ENCODE data around the gene HES2.
"Not testable (repeated sequence)": the region's sequence is repeated elsewhere in the genome, so short reads cannot be mapped to it uniquely, and the experiment has no call there.

The HES2 gene

GRCh38 chr1:6385488-6386191 is 34.1 kb downstream of the HES2 start:
- DNase-seq (ENCODE audit: low spot score) = peak; percentile 95

GRCh38 chr1:6384962-6385361 is 34.8 kb downstream of the HES2 start:
- DNase-seq (ENCODE audit: low spot score) = peak; percentile 30

GRCh38 chr1:6384135-6384534 is 35.6 kb downstream of the HES2 start:
- no peak for DNase-seq (ENCODE audit: low spot score)

GRCh38 chr1:6380037-6380436 is 39.7 kb downstream of the HES2 start:
- no peak for DNase-seq (ENCODE audit: low spot score)

- no peak for DNase-seq (ENCODE audit: low spot score)
These were observed 41.5 kb downstream of the HES2 start for GRCh38 chr1:6378096-6378746.

- no peak for DNase-seq (ENCODE audit: low spot score)
These were observed 45.6 kb downstream of the HES2 start for GRCh38 chr1:6373961-6374720.

GRCh38 chr1:6372236-6372635 is 47.5 kb downstream of the HES2 start:
- not testable (repeated sequence) for DNase-seq (ENCODE audit: low spot score)

- no peak for DNase-seq (ENCODE audit: low spot score)
These were observed 49.7 kb downstream of the HES2 start for GRCh38 chr1:6370006-6370405.

GRCh38 chr1:6367381-6368012 is 52.2 kb downstream of the HES2 start:
- DNase-seq (ENCODE audit: low spot score) = no peak

GRCh38 chr1:6365047-6365446 is 54.7 kb downstream of the HES2 start:
- DNase-seq (ENCODE audit: low spot score) = no peak

- not testable (repeated sequence) for DNase-seq (ENCODE audit: low spot score)
These were observed 56.4 kb downstream of the HES2 start for GRCh38 chr1:6363085-6363884.

Measured in COLO829 (cell line).